GM18867 (cell line): ENCODE results near the gene CYB5D1.

ENCODE experiments used
- ATAC-seq: cut with Tn5 transposase; IDR thresholded peaks from one replicate; pipeline ENCODE4 v1.9.1; 2021; ENCODE audit warnings: mild to moderate bottlenecking, moderate library complexity; ENCODE audit not compliant: unreplicated experiment

Gene CYB5D1

GRCh38 chr17:7883781-7884386, 26.1 kb downstream of the CYB5D1 start:
- ATAC-seq: no peak

GRCh38 chr17:7884581-7885366, 27.0 kb downstream of the CYB5D1 start:
- ATAC-seq: no peak

GRCh38 chr17:7885367-7886226, 27.8 kb downstream of the CYB5D1 start:
- ATAC-seq: no peak

GRCh38 chr17:7886227-7887037, 28.6 kb downstream of the CYB5D1 start:
- no peak for ATAC-seq

- ATAC-seq: no peak
Observed at GRCh38 chr17:7887038-7887481, 29.3 kb downstream of the CYB5D1 start.

GRCh38 chr17:7887482-7888183, 29.8 kb downstream of the CYB5D1 start:
- peak; percentile 41 for ATAC-seq

GRCh38 chr17:7888184-7888920, 30.5 kb downstream of the CYB5D1 start, which contains the start of gene CHD3:
Gene CHD3, plus strand, starts transcription at chr17:7888789. Its CDS starts 212 bp downstream, at chr17:7889001.
- ATAC-seq: no peak

- ATAC-seq: no peak
Observed at GRCh38 chr17:7889166-7889955, 31.6 kb downstream of the CYB5D1 start.

GRCh38 chr17:7893187-7893880, 35.5 kb downstream of the CYB5D1 start:
- ATAC-seq: no peak

GRCh38 chr17:7894226-7894625, 36.4 kb downstream of the CYB5D1 start:
- no peak for ATAC-seq

GRCh38 chr17:7894866-7895265, 37.1 kb downstream of the CYB5D1 start:
- no peak for ATAC-seq

GRCh38 chr17:7897090-7897489, 39.3 kb downstream of the CYB5D1 start:
- ATAC-seq: no peak

GRCh38 chr17:7897773-7898172, 40.0 kb downstream of the CYB5D1 start:
- ATAC-seq: no peak

- ATAC-seq: no peak
Observed at GRCh38 chr17:7903154-7904103, 45.6 kb downstream of the CYB5D1 start.

- no peak for ATAC-seq
Observed at GRCh38 chr17:7909089-7909488, 51.3 kb downstream of the CYB5D1 start.

GRCh38 chr17:7910281-7910680, 52.5 kb downstream of the CYB5D1 start:
- no peak for ATAC-seq

- no peak for ATAC-seq
Observed at GRCh38 chr17:7910711-7911110, 52.9 kb downstream of the CYB5D1 start.
